Lung (tissue), 12 donors: ENCODE data around the gene C3orf33. TPM values are rescaled to one million over a fixed set of nuclear protein-coding genes. Genes with fewer than 3 reads are reported as not detected.

Source experiments
- ATAC-seq: fragments of 200-7000 bp; cut with Tn5 transposase; one replicate; pipeline ENCODE4 v1.9.1; 2020; ENCODE audit warnings: moderate number of reproducible peaks; ENCODE audit not compliant: insufficient read depth, low FRiP score
- DNase-seq, 3 donors: peaks; one replicate each; pipeline ENCODE4 v3.0.0-alpha.2; 2013 to 2017
- H3K27ac ChIP-seq, 2 donors: one replicate each; pipeline ENCODE4 v1.5.1; 2013; ENCODE audit warnings: mild to moderate bottlenecking in 2 of 2, moderate library complexity in 2 of 2, control low read depth in 1 of 2, inconsistent platforms in 1 of 2, low read depth in 1 of 2, low read length in 1 of 2
- H3K27me3 ChIP-seq, 3 donors: one replicate each; pipeline ENCODE4 v1.5.1; 2013; ENCODE audit warnings: low read length in 2 of 3; ENCODE audit not compliant: control insufficient read depth in 3 of 3, insufficient read depth in 3 of 3
- H3K36me3 ChIP-seq, 4 donors: one replicate each; pipeline ENCODE4 v1.5.1; 2013; ENCODE audit warnings: low read length in 4 of 4, mild to moderate bottlenecking in 1 of 4, moderate library complexity in 1 of 4; ENCODE audit not compliant: control insufficient read depth in 4 of 4, insufficient read depth in 4 of 4
- H3K4me1 ChIP-seq, 5 donors: one replicate each; pipeline ENCODE4 v1.5.1; 2013; ENCODE audit warnings: low read length in 5 of 5, mild to moderate bottlenecking in 2 of 5, moderate library complexity in 1 of 5; ENCODE audit not compliant: control insufficient read depth in 5 of 5, insufficient read depth in 5 of 5
- H3K4me3 ChIP-seq: one replicate; pipeline ENCODE4 v1.5.1; 2013; ENCODE audit warnings: mild to moderate bottlenecking, control low read depth, moderate library complexity
- H3K9ac ChIP-seq, 2 donors: one replicate each; pipeline ENCODE4 v1.5.1; 2013; ENCODE audit warnings: low read length in 2 of 2, control low read depth in 1 of 2; ENCODE audit not compliant: insufficient read depth in 1 of 2
- H3K9me3 ChIP-seq, 4 donors: one replicate each; pipeline ENCODE4 v1.5.1; 2013; ENCODE audit warnings: low read length in 3 of 4, mild to moderate bottlenecking in 1 of 4, moderate library complexity in 1 of 4; ENCODE audit not compliant: control insufficient read depth in 4 of 4, insufficient read depth in 3 of 4
- WGBS, 2 donors: extraction: QIAGEN DNeasy Blood & Tissue Kit; methylation state at CpG; one replicate each; pipeline ENCODE4 v1.1.7; 2013; 5-methylcytosine and 5-hydroxymethylcytosine counted together
- polyA plus RNA-seq, 2 donors: library from polyadenylated mRNA; stranded (reverse); fragments of 200-250 nt; gene quantifications; one replicate each; pipeline ENCODE4 v1.2.1, GENCODE V29; 2013
- total RNA-seq, 2 donors: library from RNA; depleted of rRNA in 1 of 2; stranded (reverse); fragments of >200 nt in 1 of 2; gene quantifications; one replicate each; pipeline ENCODE4 v1.2.1, GENCODE V29; 2014 to 2021
- TF ChIP-seq, protein P1 (sequence below): IDR thresholded peaks from 2 replicates; pipeline ENCODE4 v1.5.1; 2012; ENCODE audit warnings: mild to moderate bottlenecking; ENCODE audit errors: control extremely low read depth, extremely low read depth
- donor health status: control.
- donor health status: control.
- donor health status: Bipolar disorder and iron deficiency.
- donor health status: healthy.
- donor health status: DM: yes; HTN: yes; CAD: no.

Gene C3orf33
- total and polyA plus RNA-seq, 4 donors, result 2.3 to 4.9 (median 2.6) TPM

DNA sequence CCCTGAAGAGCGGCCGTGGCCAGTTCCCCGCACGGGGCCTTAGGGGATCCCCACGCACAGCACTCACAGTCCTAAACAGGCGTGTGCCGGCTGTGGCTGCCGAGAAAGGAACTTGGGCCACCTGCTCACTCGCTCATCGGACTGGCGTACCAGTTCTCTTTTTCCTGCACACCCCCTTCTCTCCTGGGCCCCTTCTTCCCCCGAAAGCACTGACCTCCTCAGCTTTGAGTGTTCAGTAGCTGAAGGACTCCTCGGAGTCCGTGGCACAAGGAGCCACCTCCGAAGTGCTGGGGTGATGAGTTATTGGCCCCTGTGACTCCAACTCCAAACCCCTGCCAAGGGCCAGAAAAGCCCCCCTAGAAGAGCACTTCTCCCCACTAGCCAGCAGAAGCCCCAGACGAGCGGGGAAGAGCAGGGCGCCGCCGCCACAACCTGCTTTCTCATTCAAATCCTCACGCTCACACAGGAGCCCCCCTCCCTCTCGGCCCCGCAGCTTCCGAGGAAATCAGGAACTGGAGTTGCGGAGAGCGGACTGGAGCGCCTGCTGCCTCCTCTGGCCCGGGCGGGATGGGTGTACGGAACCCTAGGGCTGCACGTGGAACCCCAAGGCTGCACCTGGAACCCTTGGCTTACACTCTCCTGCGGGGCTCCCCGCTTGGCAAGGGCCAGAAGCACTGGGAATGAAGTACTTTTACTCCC is 61.3 kb downstream of the C3orf33 start, which contains the start of gene PLCH1:
Gene PLCH1 (minus strand): TSS at position 446 of the 699 bp plus-strand sequence. CDS start 40,847 bp downstream, outside the sequence.
- DNase-seq, result peak; percentile 72 to 77 (median 73)
- peak within 1 kb of the TSS in 1 of 2 donors; percentile 57 for H3K27ac ChIP-seq

DNA sequence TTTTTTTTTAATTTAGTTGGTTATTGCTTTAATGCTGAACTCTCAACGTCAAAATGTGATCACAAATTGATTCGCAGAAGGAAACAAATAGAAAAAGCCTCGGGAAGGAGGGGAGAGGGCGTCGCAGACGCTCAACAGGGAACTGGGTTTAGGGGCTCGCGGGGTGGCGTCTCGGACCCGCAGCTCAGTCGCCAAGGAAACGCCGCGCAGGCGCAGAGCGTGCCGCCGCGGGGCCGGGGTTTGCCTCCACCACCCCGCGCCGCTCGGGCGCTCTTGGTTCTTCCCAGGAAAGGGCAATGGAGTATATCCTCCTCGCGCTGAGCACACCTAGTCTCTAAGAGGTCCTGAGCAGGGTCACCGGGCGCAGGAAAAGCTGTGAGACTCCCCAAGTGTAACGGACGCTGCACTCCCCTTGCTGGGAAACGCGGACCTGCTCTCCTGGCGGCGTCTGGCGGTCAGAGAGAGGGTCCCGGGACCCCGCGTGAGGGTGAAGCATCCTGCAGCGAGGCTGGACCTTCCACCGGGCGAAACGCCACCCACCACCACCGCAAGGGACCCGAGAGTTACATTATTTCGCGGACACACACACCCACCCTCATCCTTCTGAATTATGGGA is 62.0 kb downstream of the C3orf33 start:
- 1% methylated on average over 48 of the region's 48 CpGs for WGBS, 2 donors
- peak; percentile 68 for ATAC-seq
- peak overlapping the region; percentile 56 to 80 for H3K9ac ChIP-seq
- TF ChIP-seq, protein P1, sequence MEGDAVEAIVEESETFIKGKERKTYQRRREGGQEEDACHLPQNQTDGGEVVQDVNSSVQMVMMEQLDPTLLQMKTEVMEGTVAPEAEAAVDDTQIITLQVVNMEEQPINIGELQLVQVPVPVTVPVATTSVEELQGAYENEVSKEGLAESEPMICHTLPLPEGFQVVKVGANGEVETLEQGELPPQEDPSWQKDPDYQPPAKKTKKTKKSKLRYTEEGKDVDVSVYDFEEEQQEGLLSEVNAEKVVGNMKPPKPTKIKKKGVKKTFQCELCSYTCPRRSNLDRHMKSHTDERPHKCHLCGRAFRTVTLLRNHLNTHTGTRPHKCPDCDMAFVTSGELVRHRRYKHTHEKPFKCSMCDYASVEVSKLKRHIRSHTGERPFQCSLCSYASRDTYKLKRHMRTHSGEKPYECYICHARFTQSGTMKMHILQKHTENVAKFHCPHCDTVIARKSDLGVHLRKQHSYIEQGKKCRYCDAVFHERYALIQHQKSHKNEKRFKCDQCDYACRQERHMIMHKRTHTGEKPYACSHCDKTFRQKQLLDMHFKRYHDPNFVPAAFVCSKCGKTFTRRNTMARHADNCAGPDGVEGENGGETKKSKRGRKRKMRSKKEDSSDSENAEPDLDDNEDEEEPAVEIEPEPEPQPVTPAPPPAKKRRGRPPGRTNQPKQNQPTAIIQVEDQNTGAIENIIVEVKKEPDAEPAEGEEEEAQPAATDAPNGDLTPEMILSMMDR, result no peak
- no peaks in the 10 kb centered on the region for H3K36me3 ChIP-seq
- DNase-seq, result peak; percentile 61 to 75 (median 68)
- H3K9me3 ChIP-seq, result no peaks in the 10 kb centered on the region
- H3K27me3 ChIP-seq, result peaks cover 2 to 62% (median 46%) of the 10 kb centered on the region in 3 donors
- H3K4me3 ChIP-seq, result peak overlapping the region; percentile 47
- H3K27ac ChIP-seq, result peak overlapping the region in 1 of 2 donors; percentile 41
- peaks cover 0 to 30% (median 3%) of the 10 kb centered on the region in 5 donors for H3K4me1 ChIP-seq

More for the DNA sequence above, 61.3 kb downstream of the C3orf33 start, which contains the start of gene PLCH1:
- ATAC-seq, result peak; percentile 78
- H3K27me3 ChIP-seq, result peaks cover 2 to 61% (median 49%) of the 10 kb centered on the region in 3 donors
- H3K9ac ChIP-seq, result peak within 1 kb of the TSS; percentile 56 to 80
- TF ChIP-seq, protein P1, result no peak
- no peaks in the 10 kb centered on the region for H3K9me3 ChIP-seq
- H3K4me1 ChIP-seq, result peaks cover 0 to 26% (median 3%) of the 10 kb centered on the region in 5 donors
- WGBS, 2 donors, result 1% methylated on average over 33 of the region's 33 CpGs
- H3K36me3 ChIP-seq, result no peaks in the 10 kb centered on the region
- peak within 1 kb of the TSS; percentile 47 for H3K4me3 ChIP-seq

DNA sequence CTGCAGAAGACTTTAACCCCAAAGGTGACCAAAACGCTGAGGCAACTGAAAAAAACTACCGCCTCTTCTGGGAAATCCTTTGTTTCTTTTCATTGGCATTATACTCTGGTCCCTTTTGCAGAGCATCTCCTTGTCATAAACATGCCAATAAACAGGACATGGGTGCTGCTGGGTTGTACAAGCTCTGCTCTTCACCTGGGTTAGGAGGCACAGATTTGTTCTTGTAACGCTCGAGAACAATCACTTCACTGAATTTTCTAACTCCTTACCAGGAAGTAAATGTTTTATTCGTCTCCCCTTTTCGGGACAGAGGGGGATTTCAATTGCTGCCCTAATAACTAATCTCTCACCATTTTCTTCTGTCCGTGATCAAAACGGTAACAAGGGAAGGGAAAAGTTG is 62.5 kb downstream of the C3orf33 start:
- 9 to 14% methylated on average over 8 of the region's 8 CpGs for WGBS, 2 donors
- peak in 2 of 3 donors; percentile 20 to 21 for DNase-seq
- Histone ChIP-seq H3K4me3 (no peak overlapping the region), H3K36me3 (no peaks in the 10 kb centered on the region), H3K9me3 (no peaks in the 10 kb centered on the region), H3K27me3 (peaks cover 2 to 59% (median 41%) of the 10 kb centered on the region in 3 donors), H3K4me1 (peaks cover 0 to 31% (median 3%) of the 10 kb centered on the region in 5 donors), H3K9ac (peak overlapping the region; percentile 43 to 80), H3K27ac (peak overlapping the region in 1 of 2 donors; percentile 23)
- TF ChIP-seq, protein P1, result no peak
- no peak for ATAC-seq
